Neural cell (in vitro differentiated cells): ENCODE measurements around the gene SLC12A3. TPM values are rescaled to one million over a fixed set of nuclear protein-coding genes. Genes with fewer than 3 reads are reported as not detected.
"Not testable (repeated sequence)": the region's sequence is repeated elsewhere in the genome, so short reads cannot be mapped to it uniquely, and the experiment has no call there.

Source experiments
- H2AFZ ChIP-seq: fragments of 200-600, 300-800 bp; sonication (generic), shearing (Covaris generic); 2 replicates; pipeline ENCODE4 v1.6.0; 2014; ENCODE audit warnings: low read depth, mild to moderate bottlenecking, antibody characterized with exemption, low read length, moderate library complexity
- H3F3A ChIP-seq: fragments of 200-600 bp; shearing (Covaris generic); 2 replicates; pipeline ENCODE4 v1.6.1; 2016; ENCODE audit warnings: mild to moderate bottlenecking, moderate library complexity, mixed read lengths, antibody characterized with exemption, low read length; ENCODE audit not compliant: insufficient read depth, poor library complexity, severe bottlenecking
- H3K27ac ChIP-seq: fragments of 200-600, 300-800 bp; sonication (generic), shearing (Covaris generic); 2 replicates; pipeline ENCODE4 v1.5.1; 2014; ENCODE audit warnings: mild to moderate bottlenecking, low read length, moderate library complexity
- H3K27me3 ChIP-seq: fragments of 300-800, 200-600 bp; sonication (generic), shearing (Covaris generic); 2 replicates; pipeline ENCODE4 v1.6.0; 2014; ENCODE audit warnings: mild to moderate bottlenecking, low read depth, low read length, moderate library complexity; ENCODE audit not compliant: insufficient read depth
- H3K36me3 ChIP-seq: fragments of 300-800, 200-600 bp; sonication (generic), shearing (Covaris generic); 2 replicates; pipeline ENCODE4 v1.5.1; 2014; ENCODE audit warnings: mild to moderate bottlenecking, antibody characterized with exemption, low read length, moderate library complexity; ENCODE audit not compliant: insufficient read depth
- H3K4me2 ChIP-seq: fragments of 300-800, 200-600 bp; sonication (generic), shearing (Covaris generic); 2 replicates; pipeline ENCODE4 v1.6.0; 2014; ENCODE audit warnings: mild to moderate bottlenecking, low read length
- H3K4me3 ChIP-seq: fragments of 300-800, 200-600 bp; sonication (generic), shearing (Covaris generic); 2 replicates; pipeline ENCODE4 v1.5.1; 2014; ENCODE audit warnings: mild to moderate bottlenecking, low read length, moderate library complexity
- H3K79me2 ChIP-seq: fragments of 200-600 bp; shearing (Covaris generic); replicated peaks from 2 replicates; pipeline ENCODE4 v1.6.0; 2014; ENCODE audit warnings: mild to moderate bottlenecking, low read length, moderate library complexity; ENCODE audit not compliant: insufficient read depth
- H3K9ac ChIP-seq: fragments of 300-800, 200-600 bp; sonication (generic), shearing (Covaris generic); 2 replicates; pipeline ENCODE4 v1.6.1; 2016; ENCODE audit warnings: mild to moderate bottlenecking, low read length, mixed read lengths
- H3K9me2 ChIP-seq: fragments of 200-600 bp; shearing (Covaris generic); 2 replicates; pipeline ENCODE4 v1.6.1; 2016; ENCODE audit warnings: mild to moderate bottlenecking, low read length, mixed read lengths; ENCODE audit not compliant: insufficient read depth
- H3K9me3 ChIP-seq: fragments of 200-600, 300-800 bp; sonication (generic), shearing (Covaris generic); 2 replicates; pipeline ENCODE4 v1.6.1; 2016; ENCODE audit warnings: mild to moderate bottlenecking, mixed run types, low read length, moderate library complexity, mixed read lengths
- H4K20me1 ChIP-seq: fragments of 200-600 bp; shearing (Covaris generic); 2 replicates; pipeline ENCODE4 v1.6.1; 2016; ENCODE audit warnings: mild to moderate bottlenecking, mixed run types; ENCODE audit not compliant: insufficient read depth
- EP300 ChIP-seq: fragments of 450-650 bp; conservative IDR thresholded peaks from 2 replicates; pipeline ENCODE4 v1.6.1; 2014; ENCODE audit warnings: antibody characterized with exemption, mild to moderate bottlenecking, moderate library complexity; ENCODE audit not compliant: poor library complexity, severe bottlenecking
- EZH2 ChIP-seq: fragments of 200-600, 300-800 bp; shearing (Covaris generic), sonication (generic); IDR thresholded peaks from 2 replicates; pipeline ENCODE4 v1.6.1; 2014; ENCODE audit warnings: antibody characterized with exemption, low read length, borderline replicate concordance, mild to moderate bottlenecking; ENCODE audit not compliant: insufficient read depth, poor library complexity, severe bottlenecking
- MXI1 ChIP-seq: fragments of 450-650 bp; conservative IDR thresholded peaks from 2 replicates; pipeline ENCODE4 v1.6.1; 2014; ENCODE audit warnings: antibody characterized with exemption, mild to moderate bottlenecking; ENCODE audit not compliant: poor library complexity, severe bottlenecking
- POLR2AphosphoS5 ChIP-seq: IDR thresholded peaks from 2 replicates; pipeline ENCODE4 v1.6.1; 2012
- RAD21 ChIP-seq: fragments of 450-650 bp; conservative IDR thresholded peaks from 2 replicates; pipeline ENCODE4 v1.6.1; 2014; ENCODE audit warnings: antibody characterized with exemption, mild to moderate bottlenecking, moderate library complexity
- REST ChIP-seq: IDR thresholded peaks from 2 replicates; pipeline ENCODE4 v1.6.1; 2012; ENCODE audit warnings: borderline replicate concordance
- SMC3 ChIP-seq: fragments of 450-650 bp; conservative IDR thresholded peaks from 2 replicates; pipeline ENCODE4 v1.6.1; 2014; ENCODE audit warnings: antibody characterized with exemption, mild to moderate bottlenecking, moderate library complexity; ENCODE audit not compliant: poor library complexity
- TAF1 ChIP-seq: IDR thresholded peaks from 2 replicates; pipeline ENCODE4 v1.6.1; 2012; ENCODE audit warnings: low read depth
- polyA plus RNA-seq: library from polyadenylated mRNA; depleted of rRNA; stranded (reverse); fragments of >200 nt; gene quantifications from 2 replicates; pipeline ENCODE4 v1.2.3, GENCODE V29; 2014
- TF ChIP-seq, protein P1 (sequence below): fragments of 450-650 bp; IDR thresholded peaks from 2 replicates; pipeline ENCODE4 v1.5.1; 2014; ENCODE audit warnings: antibody characterized with exemption, mild to moderate bottlenecking, moderate library complexity; ENCODE audit not compliant: poor library complexity, severe bottlenecking

SLC12A3 gene
- polyA plus RNA-seq, 1 donor from 2014 or later: 0.09 TPM

- H3K4me2 ChIP-seq: peak overlapping the region; percentile 72
- no peaks in the 10 kb centered on the region for H3K9me3 ChIP-seq
- no peaks in the 10 kb centered on the region for H4K20me1 ChIP-seq
- H3K79me2 ChIP-seq: peaks cover 24% of the 10 kb centered on the region
- TF ChIP-seq RAD21 (no peak), SMC3 (no peak), EZH2 (no peak), EP300 (no peak), MXI1 (no peak), REST (no peak), TAF1 (no peak), POLR2AphosphoS5 (no peak)
- TF ChIP-seq, protein P1, sequence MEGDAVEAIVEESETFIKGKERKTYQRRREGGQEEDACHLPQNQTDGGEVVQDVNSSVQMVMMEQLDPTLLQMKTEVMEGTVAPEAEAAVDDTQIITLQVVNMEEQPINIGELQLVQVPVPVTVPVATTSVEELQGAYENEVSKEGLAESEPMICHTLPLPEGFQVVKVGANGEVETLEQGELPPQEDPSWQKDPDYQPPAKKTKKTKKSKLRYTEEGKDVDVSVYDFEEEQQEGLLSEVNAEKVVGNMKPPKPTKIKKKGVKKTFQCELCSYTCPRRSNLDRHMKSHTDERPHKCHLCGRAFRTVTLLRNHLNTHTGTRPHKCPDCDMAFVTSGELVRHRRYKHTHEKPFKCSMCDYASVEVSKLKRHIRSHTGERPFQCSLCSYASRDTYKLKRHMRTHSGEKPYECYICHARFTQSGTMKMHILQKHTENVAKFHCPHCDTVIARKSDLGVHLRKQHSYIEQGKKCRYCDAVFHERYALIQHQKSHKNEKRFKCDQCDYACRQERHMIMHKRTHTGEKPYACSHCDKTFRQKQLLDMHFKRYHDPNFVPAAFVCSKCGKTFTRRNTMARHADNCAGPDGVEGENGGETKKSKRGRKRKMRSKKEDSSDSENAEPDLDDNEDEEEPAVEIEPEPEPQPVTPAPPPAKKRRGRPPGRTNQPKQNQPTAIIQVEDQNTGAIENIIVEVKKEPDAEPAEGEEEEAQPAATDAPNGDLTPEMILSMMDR: no peak
- no peak overlapping the region for H2AFZ ChIP-seq
- H3F3A ChIP-seq: no peaks in the 10 kb centered on the region
- no peak overlapping the region for H3K27ac ChIP-seq
- no peaks in the 10 kb centered on the region for H3K9me2 ChIP-seq
- H3K27me3 ChIP-seq: no peaks in the 10 kb centered on the region
- H3K4me3 ChIP-seq: peak overlapping the region; percentile 89
- peak overlapping the region; percentile 95 for H3K9ac ChIP-seq
- H3K36me3 ChIP-seq: peaks cover 4% of the 10 kb centered on the region
Measured at GRCh38 chr16:56933828-56934598, 69.0 kb downstream of the SLC12A3 start.

DNA sequence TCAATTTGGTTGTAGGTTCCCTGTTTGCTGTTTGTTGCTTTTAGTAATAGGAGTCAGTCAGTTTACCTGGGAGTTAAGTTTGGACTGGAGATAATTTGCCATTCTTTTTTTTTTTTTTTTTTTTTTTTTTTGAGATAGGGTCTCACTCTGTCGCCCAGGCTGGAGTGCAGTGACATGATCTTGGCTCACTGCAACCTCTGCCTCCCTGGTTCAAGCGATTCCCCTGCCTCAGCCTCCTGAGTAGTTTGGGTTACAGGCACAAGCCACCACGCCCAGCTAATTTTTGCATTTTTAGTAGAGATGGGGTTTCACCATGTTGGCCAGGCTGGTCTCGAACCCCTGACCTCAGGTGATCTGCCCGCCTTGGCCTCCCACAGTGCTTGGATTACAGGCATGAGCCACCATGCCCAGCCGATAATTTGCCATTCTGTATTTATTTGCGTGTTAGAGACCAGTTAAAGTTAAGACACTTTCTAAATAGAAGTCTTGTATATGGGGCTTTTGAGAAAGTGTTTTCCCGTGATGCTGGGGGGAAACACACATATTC lies 69.7 kb downstream of the SLC12A3 start:
- Histone ChIP-seq H3K4me2 (peak overlapping the region; percentile 72), H3K79me2 (peaks cover 24% of the 10 kb centered on the region), H3K4me3 (peak overlapping the region; percentile 89)
- H3K9ac ChIP-seq, H3K27ac ChIP-seq, H2AFZ ChIP-seq, H3K9me2 ChIP-seq, H3K27me3 ChIP-seq, H3K9me3 ChIP-seq, H3K36me3 ChIP-seq, H3F3A ChIP-seq, H4K20me1 ChIP-seq: not testable (repeated sequence)
